ENCODE data around the gene CDKAL1.

GRCh38 chr6:20998748-20999448 is 464.6 kb downstream of the CDKAL1 start:
- no peak for TF ChIP-seq POLR2AphosphoS5 (IDR thresholded peaks at IDR 0.05)
- TF ChIP-seq CTCF (IDR thresholded peaks at IDR 0.05 in 8 of 11, conservative IDR thresholded peaks at IDR 0.05 in 3 of 11), result no peak
- TF ChIP-seq POLR2A (IDR thresholded peaks at IDR 0.05), result no peak

All from spleen (tissue), 7 donors.